ENCODE data around the gene RPRML. TPM values are rescaled to one million over a fixed set of nuclear protein-coding genes. Genes with fewer than 3 reads are reported as not detected.

RPRML gene
- total RNA-seq, 1 experiment from 2014 or later: 1.3 TPM

DNA sequence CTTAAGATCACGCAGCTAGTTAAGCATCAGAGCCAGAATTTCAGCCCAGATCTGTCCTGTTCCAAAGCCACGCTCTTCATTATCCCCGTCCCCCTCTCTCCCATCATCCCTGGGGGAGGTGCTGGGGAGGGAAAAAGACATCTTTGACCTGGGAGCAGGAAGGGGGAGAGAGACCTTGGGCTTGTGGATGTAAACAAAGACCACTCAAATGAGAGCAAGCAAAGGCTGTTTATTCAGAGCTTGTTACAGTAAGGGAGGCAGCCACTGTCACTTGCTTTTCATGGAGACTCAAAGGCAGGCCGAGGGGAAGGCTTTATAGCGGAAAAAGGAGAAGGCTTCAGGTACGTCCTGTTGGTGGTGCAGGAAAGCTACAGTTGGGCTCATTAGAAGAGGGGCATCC lies 3.5 kb upstream of the RPRML start:
- Histone ChIP-seq H2BK120ac (ENCODE audit: low read depth, low read length, poor library complexity, severe bottlenecking) (no peak overlapping the region), H2BK20ac (ENCODE audit: low read depth, low read length, poor library complexity, severe bottlenecking) (no peak overlapping the region), H3K79me1 (ENCODE audit: insufficient read depth, low read depth, low read length, poor library complexity, severe bottlenecking) (no peaks in the 10 kb centered on the region), H3K9me3 (ENCODE audit: control insufficient read depth, low read depth, low read length) (no peaks in the 10 kb centered on the region), H3K14ac (ENCODE audit: insufficient read depth, low read length) (no peak overlapping the region), H3K27ac (ENCODE audit: insufficient read length, low read depth, low read length) (no peak overlapping the region), H3K23ac (ENCODE audit: insufficient read length, low read depth, low read length) (no peak overlapping the region), H3K4ac (ENCODE audit: low read depth, low read length) (no peak overlapping the region), H2BK5ac (ENCODE audit: insufficient read length, low read length) (no peak overlapping the region), H3K18ac (ENCODE audit: insufficient read length, low read depth, low read length) (no peak overlapping the region), H3K4me1 (ENCODE audit: insufficient read depth, low read length) (no peaks in the 10 kb centered on the region; the same call in 1 of the 2 replicates), H3K79me2 (ENCODE audit: insufficient read depth, low read length) (no peaks in the 10 kb centered on the region), H3K9ac (ENCODE audit: extremely low read depth, insufficient read length, low read length) (no peak overlapping the region), H4K91ac (ENCODE audit: insufficient read length, low read depth, low read length) (no peak overlapping the region), H2BK15ac (ENCODE audit: low read depth, low read length) (no peak overlapping the region), H2AK5ac (ENCODE audit: insufficient read length, low read length) (no peak overlapping the region), H3K27me3 (ENCODE audit: insufficient read depth, low read length) (peaks cover 5% of the 10 kb centered on the region; the same call in 1 of the 2 replicates), H4K5ac (ENCODE audit: insufficient read length, low read depth, low read length) (no peak overlapping the region), H4K20me1 (ENCODE audit: control insufficient read depth, insufficient read depth, insufficient read length) (no peaks in the 10 kb centered on the region), H2AFZ (ENCODE audit: low read length) (no peak overlapping the region), H4K8ac (replicated peaks; ENCODE audit: insufficient read length, low read depth, low read length) (no peak overlapping the region), H2BK12ac (ENCODE audit: insufficient read length, low read depth, low read length) (no peak overlapping the region), H3K56ac (ENCODE audit: insufficient read length, low read depth, low read length) (no peak overlapping the region), H3T11ph (ENCODE audit: low read length) (no peak overlapping the region), H3K4me2 (ENCODE audit: insufficient read depth, insufficient read length, low read length) (no peak overlapping the region), H3K23me2 (ENCODE audit: insufficient read length, low read depth, low read length, poor library complexity, severe bottlenecking) (peaks cover 16% of the 10 kb centered on the region)
- peaks cover 3 to 9% of the 10 kb centered on the region in 2 experiments; a peak in 2 of 5 replicates for H3K9me3 Mint-ChIP-seq
- no peak for DNase-seq
- peaks cover 61% of the 10 kb centered on the region for H3K27me3 Mint-ChIP-seq (ENCODE audit: low read depth)
- no CpG with 5 or more reads among the region's 6 CpGs for WGBS (ENCODE audit: extremely low coverage, insufficient read length, low lambda C conversion rate)
- TF ChIP-seq, protein P1, sequence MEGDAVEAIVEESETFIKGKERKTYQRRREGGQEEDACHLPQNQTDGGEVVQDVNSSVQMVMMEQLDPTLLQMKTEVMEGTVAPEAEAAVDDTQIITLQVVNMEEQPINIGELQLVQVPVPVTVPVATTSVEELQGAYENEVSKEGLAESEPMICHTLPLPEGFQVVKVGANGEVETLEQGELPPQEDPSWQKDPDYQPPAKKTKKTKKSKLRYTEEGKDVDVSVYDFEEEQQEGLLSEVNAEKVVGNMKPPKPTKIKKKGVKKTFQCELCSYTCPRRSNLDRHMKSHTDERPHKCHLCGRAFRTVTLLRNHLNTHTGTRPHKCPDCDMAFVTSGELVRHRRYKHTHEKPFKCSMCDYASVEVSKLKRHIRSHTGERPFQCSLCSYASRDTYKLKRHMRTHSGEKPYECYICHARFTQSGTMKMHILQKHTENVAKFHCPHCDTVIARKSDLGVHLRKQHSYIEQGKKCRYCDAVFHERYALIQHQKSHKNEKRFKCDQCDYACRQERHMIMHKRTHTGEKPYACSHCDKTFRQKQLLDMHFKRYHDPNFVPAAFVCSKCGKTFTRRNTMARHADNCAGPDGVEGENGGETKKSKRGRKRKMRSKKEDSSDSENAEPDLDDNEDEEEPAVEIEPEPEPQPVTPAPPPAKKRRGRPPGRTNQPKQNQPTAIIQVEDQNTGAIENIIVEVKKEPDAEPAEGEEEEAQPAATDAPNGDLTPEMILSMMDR (conservative IDR thresholded peaks at IDR 0.05): no peak
- H3K27ac Mint-ChIP-seq: no peak overlapping the region
- peaks cover 19 to 32% of the 10 kb centered on the region in 2 experiments for H3K4me1 Mint-ChIP-seq
- peaks cover 0 to 3% (median 0%) of the 10 kb centered on the region in 3 experiments; a peak in 2 of 7 replicates for H3K36me3 Mint-ChIP-seq (ENCODE audit: insufficient read depth in 1 of 3, low read depth in 3 of 3)
- no peak overlapping the region for H3K4me3 Mint-ChIP-seq

Measured in H9 (cell line).